Hematopoietic multipotent progenitor cell treated with erythropoietin and hydrocortisone succinate and interleukin-3 and kit ligand, for 15 days (in vitro differentiated cells): Measurements from ENCODE around the gene CHADL.

Experiments used
- DNase-seq: peaks from one replicate; pipeline ENCODE4 v3.0.0-alpha.2; 2015; ENCODE audit warnings: low spot score

Gene CHADL

GRCh38 chr22:41256254-41257253, 15.8 kb upstream of the CHADL start:
- no peak for DNase-seq

DNA sequence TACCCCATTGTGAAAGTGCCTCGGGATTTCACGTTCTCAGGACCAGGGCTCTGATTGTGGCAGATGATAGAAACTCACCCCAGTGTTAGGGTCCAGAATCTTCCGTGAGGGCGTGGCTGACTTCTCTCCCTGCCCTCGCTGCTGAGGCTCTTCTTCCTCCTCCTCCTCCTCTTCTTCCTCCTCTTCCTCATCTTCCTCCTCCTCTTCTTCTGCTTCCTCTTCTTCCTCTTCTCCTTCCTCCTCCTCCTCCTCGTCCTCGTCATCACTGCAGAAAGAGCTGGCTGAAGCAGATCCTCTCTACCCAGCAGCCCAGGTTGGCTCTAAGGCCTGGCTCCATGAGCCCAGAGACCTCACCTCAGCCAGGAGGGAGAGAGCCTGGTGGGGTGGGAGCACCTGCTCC, 13.5 kb upstream of the CHADL start:
- DNase-seq = no peak

GRCh38 chr22:41252365-41252764, 11.6 kb upstream of the CHADL start:
- no peak for DNase-seq

GRCh38 chr22:41250127-41250526, 9.4 kb upstream of the CHADL start:
- no peak for DNase-seq

DNA sequence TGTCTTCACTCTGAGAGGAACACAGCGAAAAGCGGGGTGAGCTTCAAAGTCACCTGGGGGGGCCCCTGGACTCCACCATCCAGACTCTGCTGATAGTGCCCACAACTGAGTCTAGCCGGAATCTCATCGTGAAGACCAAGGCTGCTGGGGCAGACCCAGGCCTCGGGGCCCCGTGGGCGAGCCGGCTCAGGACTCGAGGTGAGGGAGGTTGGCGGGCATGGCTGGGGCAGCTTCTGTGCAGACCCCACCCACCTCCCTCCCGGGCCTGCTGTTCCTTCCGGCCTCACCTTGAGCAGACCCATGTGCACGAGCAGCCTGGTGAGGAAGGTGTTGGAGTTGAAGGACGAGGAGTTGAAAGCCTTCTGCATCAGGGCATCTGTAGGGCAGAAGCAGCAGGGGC, 8.7 kb upstream of the CHADL start:
- no peak for DNase-seq

DNA sequence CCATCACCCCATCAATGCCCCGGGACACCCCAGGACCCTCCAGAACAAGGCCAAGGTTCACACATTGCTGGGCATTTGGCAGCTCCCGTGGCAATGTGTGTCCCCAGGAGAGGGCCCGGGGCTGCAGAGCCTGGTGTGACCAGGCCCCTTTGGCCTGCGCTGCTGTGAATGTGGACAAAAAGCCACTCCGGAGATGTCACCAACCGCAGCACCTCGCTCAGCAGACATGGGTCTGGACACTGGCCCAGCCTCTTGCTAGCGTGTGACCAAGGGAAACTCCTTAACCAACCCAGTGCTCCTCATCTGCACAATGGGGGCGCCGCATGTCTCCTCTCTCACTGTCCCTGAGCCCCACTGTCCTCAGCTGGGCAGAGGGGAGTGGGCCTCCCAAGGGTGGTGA, 8.0 kb upstream of the CHADL start:
- DNase-seq = no peak

GRCh38 chr22:41248314-41248713, 7.6 kb upstream of the CHADL start:
- DNase-seq = no peak

GRCh38 chr22:41247703-41248102, 7.0 kb upstream of the CHADL start:
- DNase-seq = no peak

GRCh38 chr22:41245917-41246499, 5.3 kb upstream of the CHADL start:
- DNase-seq = no peak

GRCh38 chr22:41243361-41243760, 2.6 kb upstream of the CHADL start:
- DNase-seq = no peak

DNA sequence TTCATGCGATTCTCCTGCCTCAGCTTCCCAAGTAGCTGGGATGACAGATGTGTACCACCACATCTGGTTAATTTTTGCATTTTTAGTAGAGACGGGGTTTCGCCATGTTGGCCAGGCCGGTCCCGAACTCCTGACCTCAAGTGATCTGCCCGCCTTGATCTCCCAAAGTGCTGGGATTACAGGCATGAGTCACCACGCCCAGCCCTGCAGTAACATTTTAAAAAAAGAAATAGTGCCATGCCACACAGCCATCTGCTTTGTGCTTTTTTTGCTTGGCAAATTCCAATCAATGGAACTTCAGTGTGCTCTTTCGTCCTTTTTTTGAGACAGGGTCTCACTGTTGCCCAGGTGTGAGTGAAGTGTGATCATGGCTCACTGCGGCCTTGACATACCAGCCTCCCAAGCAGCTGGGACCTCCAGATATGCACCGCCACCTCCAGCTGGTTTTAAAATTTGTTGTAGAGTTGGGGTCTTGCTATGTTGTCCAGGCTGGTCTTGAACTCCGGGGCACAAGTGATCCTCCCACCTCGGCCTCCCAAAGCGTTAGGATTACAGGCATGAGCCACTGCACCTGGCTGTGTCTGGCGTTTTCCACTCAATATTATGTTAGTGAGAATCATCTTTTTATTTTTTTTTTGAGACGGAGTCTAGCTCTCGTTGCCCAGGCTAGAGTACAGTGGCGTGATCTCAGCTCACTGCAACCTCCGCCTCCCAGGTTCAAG, 1.8 kb upstream of the CHADL start:
- DNase-seq = no peak

DNA sequence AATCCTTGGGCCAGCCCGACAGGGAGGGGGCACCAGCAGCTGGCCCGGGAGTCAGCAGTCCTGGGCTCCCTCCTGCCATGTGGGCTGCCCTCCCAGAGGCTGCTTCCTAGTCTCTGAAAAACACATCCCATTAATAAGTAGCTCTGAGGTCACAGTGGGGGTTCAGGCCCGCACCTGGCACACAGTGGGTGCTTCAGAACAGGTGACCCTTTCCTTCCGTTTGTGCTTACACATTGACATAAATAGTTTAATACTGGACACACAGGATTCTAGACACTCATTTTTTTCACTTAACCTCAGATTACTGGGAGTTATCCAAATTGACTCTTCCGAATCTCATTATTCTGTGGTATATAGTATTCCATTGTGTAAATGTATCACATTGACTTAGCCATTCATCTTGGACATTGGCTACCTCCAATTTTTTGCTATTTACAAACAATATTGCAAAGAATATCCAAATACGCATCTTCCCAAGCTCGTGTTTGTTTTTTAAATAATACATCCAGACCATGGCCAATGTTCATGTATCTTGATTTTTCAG, 474 bp upstream of the CHADL start:
- no peak for DNase-seq

DNA sequence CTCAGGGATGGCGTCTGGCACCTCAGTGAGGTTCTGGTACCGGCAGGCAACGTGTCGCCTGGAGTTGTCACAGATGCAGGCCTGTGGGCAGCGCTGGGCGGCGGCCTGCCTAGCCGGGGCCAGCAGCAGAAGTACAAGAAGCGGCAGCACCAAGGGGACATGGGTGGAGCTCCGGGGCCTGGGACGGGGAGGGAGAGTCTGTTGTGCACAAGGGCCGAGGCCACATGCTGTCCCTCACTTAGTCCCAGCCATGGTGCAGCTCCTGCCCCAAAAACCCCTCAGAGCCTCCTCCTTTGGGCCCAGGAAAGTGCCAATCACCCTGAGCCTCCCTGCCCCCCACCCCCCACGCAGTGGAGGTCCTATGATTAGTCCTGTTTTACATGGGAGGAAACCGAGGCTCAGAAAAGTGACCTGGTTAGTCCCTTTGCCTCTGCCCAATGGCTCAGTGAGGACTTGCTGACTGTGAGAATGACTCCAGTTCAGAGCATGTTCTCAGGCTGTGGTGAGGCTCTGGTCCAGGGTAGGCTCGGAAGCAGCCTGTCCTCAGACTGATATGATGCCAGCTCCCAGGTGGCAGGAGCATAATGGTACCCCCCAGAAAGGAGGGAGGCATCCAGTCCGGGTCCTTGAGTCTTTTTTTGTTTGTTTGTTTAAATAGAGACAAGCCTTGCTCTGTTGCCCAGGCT, 1.1 kb downstream of the CHADL start:
- no peak for DNase-seq

DNA sequence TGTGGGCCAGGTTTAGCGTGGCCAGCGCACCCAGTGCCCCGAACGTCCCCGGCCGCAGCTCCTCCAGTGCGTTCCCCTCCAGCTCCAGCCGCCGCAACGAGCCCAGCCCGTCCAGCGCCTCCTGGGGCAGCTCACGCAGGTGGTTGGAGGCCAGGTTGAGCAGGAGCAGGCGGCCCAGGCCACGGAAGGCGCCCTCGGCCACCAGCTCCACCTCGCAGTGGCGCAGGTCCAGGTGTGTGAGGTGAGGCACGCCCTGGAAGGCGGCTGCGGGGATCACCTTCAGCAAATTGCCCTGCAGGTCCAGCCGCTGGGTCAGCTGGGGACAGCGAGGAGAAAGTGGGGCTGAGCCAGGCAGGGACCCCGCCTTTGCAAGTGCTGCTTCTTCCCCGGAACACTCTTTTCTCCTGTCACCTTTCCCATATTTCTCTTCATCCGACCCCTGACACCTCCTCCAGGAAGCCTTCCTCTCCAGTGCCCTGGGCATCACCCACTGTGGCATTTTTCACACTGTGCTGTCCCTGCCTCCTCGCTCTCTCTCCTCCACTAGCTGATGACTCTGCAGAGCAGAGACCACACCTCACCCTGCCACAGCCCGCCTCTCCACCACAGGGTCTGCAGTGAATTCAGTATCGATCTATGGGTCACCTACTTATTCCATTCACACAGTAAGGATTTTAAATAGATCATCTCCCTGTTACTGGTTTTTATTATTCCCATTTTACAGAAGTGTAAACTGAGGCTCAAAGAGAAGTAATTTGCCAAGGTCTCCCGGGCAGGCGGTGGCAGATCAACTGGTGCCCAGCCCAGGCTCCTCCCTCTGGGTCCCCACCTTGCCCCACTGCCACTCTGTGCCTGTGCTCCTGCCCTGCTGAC, 1.9 kb downstream of the CHADL start:
- DNase-seq = no peak

- peak; percentile 40 for DNase-seq
Measured at GRCh38 chr22:41237707-41238569, 2.8 kb downstream of the CHADL start.

- DNase-seq = no peak
Measured at GRCh38 chr22:41237036-41237706, 3.6 kb downstream of the CHADL start.

DNA sequence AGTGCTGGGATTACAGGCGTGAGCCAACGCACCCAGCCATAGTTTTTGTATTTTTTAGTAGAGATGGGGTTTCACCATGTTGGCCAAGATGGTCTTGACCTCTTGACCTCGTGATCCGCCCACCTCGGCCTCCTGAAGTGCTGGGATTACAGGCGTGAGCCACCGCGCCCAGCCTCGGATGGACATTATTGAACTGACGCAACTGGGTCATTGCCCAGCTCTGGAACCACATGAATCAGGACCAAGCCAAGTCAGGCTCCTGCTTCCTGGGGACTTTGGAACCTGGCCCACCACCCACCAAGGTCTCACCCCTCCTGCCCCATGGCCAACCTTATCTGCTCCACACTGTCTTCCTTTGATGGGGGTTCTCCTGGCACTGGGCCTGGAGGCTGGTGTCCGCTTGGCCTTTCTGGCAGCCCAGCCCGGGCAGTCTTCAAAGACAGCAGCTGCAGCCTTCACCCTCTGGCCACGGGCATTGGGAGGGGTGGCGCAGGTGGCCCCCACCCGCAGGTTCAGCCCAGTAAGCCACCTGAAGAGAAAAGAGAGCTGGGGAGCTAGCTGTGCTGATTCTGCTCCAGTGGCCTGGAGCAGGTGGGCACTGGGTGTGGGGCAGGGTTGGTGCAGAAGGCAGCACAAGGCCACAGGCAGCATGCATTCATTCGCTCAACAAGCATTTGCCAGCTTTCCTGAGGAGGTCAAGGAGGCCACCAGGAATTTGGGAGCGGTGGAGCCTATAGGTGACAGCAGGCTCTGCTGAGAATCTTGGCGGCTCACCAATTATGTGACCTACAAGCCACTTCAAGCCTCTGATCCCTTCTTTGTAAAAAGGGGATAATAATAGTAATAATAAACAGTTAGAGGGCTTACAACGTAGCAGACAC, 5.7 kb downstream of the CHADL start:
- no peak for DNase-seq

- no peak for DNase-seq
Measured at GRCh38 chr22:41231369-41231768, 9.4 kb downstream of the CHADL start.
